ENCODE data around the gene TTLL13.
A peak's percentile ranks its signal among the peaks of the same experiment; 100 is the strongest.

- TF ChIP-seq POLR2A (IDR thresholded peaks at IDR 0.05) (peak in 2 of 4 donors; percentile 76 to 86), CTCF (IDR thresholded peaks at IDR 0.05) (peak in 5 of 6 experiments; percentile 46 to 77 (median 56))
These were observed 15.8 kb upstream of the TTLL13 start, which contains the start of gene CIB1 for GRCh38 chr15:90233387-90234095.

Measured in upper lobe of left lung (tissue), 4 donors.